HG03139 (cell line): ENCODE data around the gene ERFL.
"Not testable (repeated sequence)": the region's sequence is repeated elsewhere in the genome, so short reads cannot be mapped to it uniquely, and the experiment has no call there.

Experiments used
- ATAC-seq: cut with Tn5 transposase; IDR thresholded peaks from one replicate; pipeline ENCODE4 v1.9.1; 2021; ENCODE audit not compliant: unreplicated experiment

ERFL gene

GRCh38 chr19:41914424-41914834, 13.8 kb downstream of the ERFL start:
- not testable (repeated sequence) for ATAC-seq

GRCh38 chr19:41913538-41914423, 14.5 kb downstream of the ERFL start:
- ATAC-seq, result no peak

GRCh38 chr19:41912899-41913537, 15.2 kb downstream of the ERFL start:
- no peak for ATAC-seq

- ATAC-seq, result no peak
Measured at GRCh38 chr19:41911889-41912731, 16.1 kb downstream of the ERFL start.

DNA sequence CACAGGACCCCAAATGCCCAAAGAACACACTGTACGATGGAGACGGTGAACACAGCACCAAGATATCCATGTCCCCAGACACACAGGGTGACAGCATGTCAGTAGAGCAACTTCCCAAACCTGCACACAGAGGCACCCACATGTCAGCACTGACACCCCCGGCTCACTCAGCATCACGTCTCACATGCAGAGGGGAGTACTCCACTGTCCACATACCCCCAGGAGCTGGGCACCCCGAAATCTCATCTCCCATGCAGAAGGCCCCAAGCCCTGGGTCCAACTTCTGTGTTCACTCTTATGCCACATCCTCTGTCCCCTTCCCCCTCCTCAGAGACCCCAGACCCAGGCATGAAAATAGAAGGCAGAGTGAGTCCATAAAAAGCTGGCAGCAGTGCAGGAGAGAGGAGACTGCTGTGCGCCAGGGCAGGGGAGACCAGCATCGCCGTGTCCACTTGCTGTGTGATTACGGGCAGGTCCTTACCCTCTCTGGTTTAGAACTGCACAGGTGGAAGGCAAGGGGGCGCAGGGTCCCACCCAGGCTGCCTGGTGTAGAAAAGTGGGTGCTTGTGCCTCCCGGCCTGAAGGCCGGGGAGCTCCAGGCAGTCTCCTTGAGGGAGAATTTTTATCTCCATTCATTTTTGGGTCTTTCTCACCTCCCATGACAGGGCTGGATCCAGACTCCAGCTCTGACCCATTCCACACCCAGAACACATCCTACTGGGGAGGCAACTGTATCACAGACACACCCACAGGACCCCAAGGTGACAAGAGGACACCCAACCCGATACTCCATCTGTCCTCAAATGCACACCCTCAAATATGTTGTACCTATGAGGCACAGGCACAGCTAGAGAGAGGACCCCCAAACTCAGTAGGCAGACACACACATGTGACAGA, 17.0 kb downstream of the ERFL start:
- ATAC-seq, result no peak

DNA sequence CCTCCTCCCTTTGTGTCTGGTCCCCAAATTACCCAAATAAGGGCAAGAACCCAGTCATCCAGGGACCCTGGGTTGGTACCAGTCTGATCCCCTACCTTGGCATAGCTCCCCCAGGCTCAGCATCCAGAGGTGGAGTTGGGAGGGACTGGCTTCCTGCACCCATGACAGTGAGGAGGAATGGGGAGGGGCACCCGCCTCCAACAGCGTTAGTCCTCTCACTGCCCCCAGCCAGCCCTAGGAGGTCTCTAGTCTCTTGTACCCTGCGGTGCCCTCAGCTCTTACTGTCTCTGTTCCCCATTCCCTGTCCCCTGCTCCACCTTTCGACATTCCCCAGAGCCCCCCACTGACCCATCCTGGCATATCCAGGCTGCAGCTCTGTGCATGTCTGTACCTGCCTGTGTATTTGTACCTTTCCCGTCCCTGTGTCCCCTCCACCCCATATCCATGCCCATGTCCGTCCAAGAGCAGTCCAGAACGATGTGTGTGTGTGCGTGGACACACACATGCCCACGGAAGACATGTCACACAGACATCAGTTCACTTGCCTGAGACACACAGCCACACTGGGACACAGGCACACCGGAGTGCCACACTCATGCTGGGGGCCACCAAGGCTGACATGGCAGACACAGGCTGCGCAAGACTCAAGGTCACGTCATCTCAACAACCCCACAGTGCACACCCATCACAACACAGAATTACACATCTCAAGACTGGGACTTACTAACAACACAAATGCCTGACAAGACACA, 17.8 kb downstream of the ERFL start:
- no peak for ATAC-seq

- no peak for ATAC-seq
Measured at GRCh38 chr19:41909706-41910105, 18.5 kb downstream of the ERFL start.

GRCh38 chr19:41908724-41909464, 19.4 kb downstream of the ERFL start:
- no peak for ATAC-seq

DNA sequence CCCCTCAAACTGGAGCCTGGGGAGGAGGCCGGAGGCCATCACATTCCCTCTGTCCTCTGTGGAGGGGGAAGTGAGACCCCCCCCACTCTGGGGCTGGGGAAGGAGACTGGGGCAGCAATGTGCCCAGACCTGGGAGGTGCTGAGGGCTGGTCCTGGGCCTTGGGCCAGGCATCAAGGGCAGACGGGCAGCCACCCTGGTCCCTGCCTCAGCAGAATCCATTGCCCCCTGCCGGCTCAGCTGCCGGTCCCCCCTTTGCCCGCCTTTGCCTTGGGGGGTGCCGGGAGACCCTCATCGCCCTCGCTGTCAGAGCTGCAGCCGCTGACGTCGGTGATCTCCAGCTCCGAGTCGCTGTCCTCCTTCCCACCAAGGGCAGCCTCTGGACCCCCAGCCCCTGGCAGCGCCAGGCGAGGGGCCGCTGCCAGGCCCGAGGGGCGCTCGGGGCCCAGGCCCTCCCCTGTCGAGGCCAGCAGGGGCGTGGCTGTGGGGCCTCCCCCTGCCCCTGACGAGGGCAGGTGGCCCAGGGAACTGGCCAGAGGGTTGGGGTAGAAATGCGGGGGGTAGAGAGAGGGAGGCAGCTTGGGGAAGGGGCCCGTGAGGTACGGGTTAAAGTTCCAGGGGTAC, 20.1 kb downstream of the ERFL start:
- no peak for ATAC-seq

GRCh38 chr19:41906916-41907680, 21.2 kb downstream of the ERFL start:
- no peak for ATAC-seq

GRCh38 chr19:41906271-41906670, 22.0 kb downstream of the ERFL start:
- no peak for ATAC-seq

GRCh38 chr19:41905273-41906002, 22.8 kb downstream of the ERFL start:
- no peak for ATAC-seq

DNA sequence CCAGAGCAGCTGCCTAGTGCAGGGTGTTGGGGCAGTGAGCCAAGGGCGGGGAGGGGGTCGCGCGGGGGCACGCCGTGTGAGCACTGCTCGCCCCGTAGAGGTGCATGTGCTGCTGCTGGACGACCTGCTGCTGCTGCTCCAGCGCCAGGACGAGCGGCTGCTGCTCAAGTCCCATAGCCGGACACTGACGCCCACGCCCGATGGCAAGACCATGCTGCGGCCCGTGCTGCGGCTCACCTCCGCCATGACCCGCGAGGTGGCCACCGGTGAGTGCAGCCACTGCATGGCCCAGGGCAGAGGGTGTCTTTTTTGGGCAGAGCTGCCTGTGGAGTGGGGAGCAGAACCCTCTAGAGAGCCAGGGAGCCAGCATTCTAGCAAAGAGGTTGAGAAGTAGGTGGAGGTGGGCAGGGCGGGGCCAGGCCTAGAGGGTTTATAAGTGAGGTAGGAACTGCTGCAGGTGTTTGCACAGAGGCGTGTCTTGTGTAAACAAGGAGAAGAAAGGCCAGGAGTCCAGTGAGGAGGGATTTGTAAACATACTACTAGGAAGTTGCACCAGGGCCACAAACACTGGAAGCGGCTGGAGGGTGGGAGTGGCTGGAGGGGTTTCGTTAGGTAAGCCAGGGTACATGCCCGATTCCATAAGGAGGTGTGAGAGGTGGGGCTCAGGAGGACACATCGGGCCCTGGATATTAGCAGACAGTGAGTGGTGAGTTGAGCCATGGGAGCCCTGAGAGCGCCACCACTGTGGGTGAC, 24.0 kb downstream of the ERFL start:
- no peak for ATAC-seq

DNA sequence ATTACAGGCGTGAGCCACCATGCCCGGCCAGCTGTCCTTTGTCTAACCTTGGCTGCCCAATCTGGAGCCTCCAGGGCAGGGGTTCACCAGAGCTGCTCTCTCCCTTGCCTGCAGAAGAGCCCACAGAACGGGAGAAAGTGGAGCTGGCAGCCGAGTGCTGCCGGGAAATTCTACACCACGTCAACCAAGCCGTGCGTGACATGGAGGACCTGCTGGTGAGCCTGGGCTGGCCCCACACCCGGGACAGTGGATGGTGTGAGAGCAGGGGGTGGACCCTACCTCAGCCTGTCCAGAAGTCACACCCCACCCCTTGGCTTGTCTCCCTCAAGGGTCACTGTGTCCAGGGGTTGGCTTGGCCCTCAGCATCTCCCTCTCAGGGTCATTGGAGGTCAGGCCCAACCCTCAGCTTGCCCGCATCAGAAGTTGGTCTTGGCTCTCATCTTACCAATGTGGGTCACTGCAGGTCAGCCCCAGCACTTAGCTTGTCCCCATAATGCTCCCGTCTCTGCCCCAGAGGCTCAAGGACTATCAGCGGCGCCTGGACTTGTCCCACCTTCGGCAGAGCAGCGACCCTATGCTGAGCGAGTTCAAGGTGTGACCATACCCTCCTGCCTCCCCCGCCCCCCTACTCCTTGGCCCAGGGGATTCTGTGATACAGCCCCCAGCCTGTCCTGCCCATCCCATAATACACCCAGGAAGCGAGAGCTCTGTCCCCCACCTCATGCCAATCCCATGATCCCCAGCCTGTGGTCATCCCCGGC, 24.9 kb downstream of the ERFL start:
- no peak for ATAC-seq

- no peak for ATAC-seq
Measured at GRCh38 chr19:41902594-41902993, 25.7 kb downstream of the ERFL start.
